GM20431 (cell line): ENCODE measurements around the gene EDNRA.
"Not testable (repeated sequence)": the region's sequence is repeated elsewhere in the genome, so short reads cannot be mapped to it uniquely, and the experiment has no call there.

Experiments used
- in situ Hi-C: fragments of 300-500 bp; cut with MseI, MboI; formaldehyde crosslinking; loops from one replicate; pipeline ENCODE4 v1.15.0; 2020; ENCODE audit warnings: low sequenced_read_pairs; ENCODE audit not compliant: unreplicated experiment

EDNRA gene

DNA sequence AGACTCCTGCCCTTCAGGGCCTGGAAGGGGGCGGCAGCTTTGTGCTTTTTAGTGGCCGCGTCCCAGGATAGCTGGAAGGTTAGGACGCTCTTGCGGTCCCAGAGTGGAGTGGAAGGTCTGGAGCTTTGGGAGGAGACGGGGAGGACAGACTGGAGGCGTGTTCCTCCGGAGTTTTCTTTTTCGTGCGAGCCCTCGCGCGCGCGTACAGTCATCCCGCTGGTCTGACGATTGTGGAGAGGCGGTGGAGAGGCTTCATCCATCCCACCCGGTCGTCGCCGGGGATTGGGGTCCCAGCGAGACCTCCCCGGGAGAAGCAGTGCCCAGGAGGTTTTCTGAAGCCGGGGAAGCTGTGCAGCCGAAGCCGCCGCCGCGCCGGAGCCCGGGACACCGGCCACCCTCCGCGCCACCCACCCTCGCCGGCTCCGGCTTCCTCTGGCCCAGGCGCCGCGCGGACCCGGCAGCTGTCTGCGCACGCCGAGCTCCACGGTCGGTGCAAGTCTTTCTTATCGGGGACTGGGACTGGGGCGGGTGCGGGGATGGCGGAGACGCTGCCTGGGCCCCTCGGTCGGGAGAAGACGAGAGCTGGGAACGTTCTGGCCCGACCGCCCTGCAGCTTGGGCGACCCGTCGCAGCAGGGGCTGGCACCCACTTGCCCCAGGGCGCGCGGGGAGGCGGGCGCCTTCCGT lies at the start of gene EDNRA:
Gene EDNRA (plus strand): TSS at position 207 of the 686 bp plus-strand sequence. CDS start 4,585 bp downstream, outside the sequence.
- in situ Hi-C loops = no loop called here

DNA sequence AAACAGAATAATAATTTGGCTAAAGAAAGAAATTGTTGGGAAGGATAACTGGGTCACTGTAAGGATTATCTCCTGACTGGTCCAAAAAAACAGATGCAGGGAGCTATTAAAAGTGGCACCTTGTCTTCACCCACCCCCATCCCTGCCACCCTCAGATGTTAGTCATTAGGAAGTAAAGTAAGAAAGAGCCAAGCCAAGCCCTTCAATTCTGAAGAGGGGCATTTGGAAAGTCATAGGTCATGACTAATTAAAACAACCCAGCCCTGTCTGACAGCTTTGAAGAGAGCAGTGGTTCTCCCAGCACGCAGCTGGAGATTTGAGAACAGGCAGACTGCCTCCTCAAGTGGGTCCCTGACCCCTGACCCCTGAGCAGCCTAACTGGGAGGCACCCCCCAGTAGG lies 46.5 kb upstream of the EDNRA start:
- in situ Hi-C loops = not testable (repeated sequence)

DNA sequence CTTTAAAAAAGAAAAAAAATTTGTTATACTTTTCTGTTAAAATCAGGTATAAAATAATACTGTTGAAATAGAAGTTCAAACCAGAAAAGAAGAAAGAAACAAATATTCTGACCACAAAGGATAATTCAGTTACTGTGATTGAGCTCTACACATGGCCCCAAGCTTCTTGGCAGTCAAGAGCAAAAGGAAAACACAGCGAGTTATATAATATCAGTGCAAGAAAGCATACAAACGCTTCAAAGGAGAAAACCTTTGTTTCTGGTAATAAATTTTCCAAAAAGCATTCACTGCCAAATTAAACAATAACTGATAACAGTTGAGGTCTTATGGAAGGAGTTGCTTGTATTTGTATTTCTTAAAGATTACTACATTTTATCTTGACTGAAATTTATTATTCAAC lies 40.5 kb upstream of the EDNRA start:
- in situ Hi-C loops = no loop called here

DNA sequence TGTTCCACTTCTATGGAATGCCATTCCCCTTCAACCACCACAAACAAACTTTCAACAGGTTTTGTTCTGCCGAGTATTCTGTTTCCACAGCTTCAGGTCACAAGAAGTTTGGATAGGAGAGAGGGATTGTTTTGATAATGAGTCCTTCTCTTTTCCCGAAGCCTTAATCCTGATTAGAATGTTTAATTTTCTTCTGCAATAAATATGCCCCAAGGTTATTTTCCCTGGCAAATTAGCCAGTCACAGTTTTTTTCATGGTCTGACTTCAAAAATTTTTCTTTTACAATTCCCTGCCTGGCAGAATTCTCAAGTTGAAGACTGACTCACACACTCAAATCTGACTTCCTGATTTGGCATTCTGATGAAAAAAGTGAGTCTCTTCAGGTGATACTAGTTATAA lies 33.1 kb upstream of the EDNRA start:
- in situ Hi-C loops = no loop called here

DNA sequence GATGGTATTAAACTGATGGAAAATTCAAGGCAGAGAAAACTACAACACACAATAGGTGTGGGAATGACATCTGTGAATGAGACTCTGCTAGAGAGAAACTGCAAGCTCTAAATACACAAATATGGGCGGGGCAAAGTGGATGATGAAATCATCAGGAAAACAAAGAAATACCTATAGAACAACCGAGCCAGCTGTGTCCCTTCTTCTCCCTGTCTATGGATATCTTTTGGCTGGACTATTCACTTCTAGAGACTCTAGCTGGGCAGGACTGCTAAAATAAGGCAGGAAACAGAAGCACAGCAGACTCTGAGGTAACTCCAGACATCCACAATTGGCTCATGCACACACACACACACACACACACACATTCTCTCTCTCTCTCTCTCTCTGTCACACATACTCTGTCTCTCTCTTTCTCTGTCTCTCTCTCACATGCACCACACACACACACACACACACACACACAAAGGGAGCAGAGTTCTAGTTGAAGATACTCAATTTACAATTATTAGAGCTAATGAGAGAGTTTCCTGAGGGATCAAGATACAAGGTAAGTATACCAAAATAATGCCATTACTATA lies 27.2 kb upstream of the EDNRA start:
- in situ Hi-C loops = no loop called here

DNA sequence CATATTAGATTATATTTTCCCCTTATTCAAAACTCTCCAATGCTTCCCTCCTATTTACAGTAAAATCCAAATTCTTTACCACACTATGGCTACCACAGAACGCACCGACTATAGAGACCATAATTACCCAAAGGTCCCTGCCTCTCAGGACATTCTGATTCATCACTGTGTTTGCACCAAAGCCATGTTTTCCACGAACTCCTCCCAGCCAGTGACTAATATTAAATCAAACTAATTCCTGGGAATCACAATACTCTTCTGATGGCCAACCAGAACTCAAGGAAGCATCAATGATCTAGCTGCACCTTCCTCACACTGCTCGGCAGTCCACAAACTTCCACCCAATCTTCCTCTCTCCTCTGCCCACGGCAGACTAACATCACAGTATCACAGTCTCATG lies 24.2 kb upstream of the EDNRA start:
- in situ Hi-C loops = no loop called here

DNA sequence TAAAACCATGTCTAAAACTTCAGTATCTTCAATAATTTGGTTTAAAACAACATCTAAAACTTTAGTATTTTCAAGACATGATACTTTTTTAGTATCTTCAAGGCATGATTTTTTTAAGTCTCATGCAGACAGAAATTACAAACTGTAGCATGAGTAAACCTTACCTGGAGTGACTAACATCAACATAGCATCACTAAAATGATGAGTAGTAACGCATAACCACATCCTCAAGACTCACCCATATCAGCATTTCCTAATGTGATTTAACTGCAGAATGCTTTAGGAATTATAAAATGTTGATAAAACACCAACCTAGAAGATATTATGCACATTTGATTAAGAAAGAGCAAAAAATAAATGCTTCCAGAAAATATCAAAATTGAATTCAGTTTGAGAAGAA lies 19.7 kb upstream of the EDNRA start:
- in situ Hi-C loops = no loop called here

DNA sequence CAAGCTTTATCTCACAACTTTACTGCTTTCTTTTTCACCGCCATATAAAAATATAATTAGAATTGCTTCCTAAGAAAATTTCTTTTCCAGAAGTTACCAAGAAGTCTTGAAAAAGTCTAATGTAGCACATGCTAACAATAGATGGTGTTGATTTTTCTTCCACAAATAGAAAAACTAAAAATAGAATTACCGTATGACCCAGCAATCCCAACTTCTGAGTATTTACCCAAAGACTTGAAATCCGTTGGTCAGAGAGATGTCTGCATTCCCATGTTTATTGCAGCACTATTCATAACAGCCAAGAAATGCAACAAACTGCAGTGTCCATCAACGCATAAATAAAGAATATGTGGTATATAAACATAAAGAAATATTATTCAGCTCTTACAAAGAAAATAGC lies 17.8 kb upstream of the EDNRA start:
- in situ Hi-C loops = no loop called here

DNA sequence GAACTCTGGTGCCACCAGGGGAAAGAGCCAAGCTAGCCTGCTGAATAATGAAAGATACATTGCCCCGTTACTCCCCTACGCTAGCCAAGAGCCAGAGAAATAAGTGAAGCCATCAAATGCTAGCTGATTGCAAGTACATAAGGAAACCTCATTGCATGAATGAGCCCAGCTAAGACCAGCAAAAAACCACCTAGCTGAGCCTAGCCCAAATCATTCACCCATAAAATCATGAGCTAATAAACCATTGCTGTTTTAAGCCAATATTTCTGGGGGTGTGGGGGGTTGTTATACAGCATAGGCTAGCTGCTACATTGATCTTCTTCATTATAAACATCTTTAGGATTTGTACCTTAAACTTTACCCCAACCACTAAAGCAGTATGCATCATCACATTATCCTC lies 15.4 kb upstream of the EDNRA start:
- in situ Hi-C loops = no loop called here

DNA sequence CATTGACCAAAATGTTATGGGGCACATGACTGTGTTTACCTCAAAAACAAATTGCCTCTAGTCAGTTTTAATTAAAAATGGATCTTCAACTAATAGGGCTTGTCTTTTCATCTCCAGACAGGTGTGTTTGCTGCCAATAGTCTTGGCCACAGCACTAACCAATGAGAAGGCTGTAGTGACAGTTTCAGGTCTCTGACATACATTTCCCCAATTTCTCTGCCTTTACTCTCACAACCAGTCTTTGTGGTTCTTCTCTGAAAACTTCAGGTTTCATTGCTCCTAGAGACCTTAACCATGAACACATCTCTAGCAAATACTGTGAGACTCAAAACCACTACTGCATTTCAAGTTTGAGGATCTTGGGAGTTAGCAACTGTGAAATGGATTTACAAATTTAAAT lies 3.5 kb upstream of the EDNRA start:
- in situ Hi-C loops = no loop called here

DNA sequence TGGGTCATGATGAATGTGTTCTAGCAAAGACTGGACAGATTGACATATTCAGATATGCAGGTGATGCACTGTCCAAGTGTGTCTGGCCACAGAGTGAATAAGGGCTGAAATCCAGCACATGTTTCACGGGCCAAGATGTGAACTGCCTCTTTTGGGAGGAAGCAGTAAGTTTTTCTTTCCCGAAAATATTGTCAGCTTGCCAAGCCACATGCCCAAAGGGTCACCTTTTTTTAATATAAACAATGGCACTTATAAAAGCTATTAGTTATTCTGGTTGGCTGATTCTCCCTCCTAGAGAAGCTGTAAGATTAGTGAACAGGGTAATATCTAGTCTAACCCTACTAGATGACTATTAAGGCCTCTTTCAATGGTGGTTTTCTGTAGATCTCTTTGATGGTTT lies 1.5 kb upstream of the EDNRA start:
- in situ Hi-C loops = no loop called here

DNA sequence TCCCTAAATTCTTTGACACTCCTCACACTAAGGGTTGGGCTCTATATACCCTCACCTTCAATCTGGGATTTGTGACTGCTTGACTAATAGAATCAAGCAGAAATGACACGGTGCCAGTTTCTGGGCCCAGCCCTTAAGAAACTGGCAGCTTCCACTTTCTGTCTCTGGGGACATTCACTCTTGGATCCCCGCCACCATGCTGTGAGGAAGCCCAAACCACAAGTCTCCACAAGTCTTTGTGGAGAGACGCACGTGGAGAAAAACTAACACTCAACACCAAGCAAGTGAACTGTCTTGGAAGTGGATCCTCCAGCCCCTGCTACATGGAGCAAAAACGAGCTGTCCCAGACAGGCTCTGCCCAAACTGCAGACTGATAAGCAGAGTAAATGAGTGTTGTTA lies 1.1 kb upstream of the EDNRA start:
- in situ Hi-C loops = no loop called here

DNA sequence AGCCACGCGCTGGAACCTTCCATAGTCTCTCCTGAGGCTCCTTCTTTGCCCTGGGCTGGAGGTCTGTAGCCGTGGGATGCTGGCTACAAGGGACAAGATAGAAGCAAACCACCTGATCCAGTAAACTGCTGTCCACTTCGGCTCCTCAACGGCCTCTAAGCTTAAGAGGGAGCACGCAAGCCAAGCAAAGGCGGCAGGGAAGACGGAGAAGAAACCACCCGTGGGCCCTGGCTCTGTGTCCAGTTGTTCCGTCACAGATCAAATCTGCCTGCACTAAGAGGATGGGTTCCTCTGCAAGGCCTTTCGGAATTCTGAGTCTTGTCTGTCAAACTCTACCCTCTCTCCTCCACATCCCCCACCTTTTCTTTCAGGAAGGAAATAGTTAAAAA lies 401 bp upstream of the EDNRA start:
- in situ Hi-C loops = no loop called here

DNA sequence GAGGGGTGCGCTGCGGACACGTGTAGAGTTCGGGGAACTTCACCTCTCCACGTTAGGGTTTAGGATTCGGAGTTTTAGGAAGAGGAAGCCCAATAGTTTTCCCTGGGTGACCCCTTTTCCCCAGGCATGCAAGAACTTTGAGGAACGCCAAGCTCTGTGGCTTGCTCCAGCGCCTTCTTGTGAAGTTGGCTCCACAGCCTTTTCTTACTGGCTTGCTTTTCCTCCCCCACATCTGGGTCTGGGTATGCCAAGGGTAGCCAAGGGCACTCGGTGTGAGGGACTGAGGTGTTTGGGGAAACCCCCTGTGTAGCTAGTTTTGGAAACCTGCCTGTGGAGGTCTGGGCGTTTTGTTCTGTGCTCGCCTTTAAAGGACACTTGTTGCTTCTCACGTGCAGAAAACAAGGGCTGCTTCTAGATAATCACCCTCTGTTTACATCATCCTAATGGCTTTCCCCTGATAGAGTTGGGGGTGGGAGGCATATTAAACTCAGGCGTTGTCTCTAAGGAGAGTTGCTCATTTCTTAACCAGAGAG lies 746 bp downstream of the EDNRA start:
- in situ Hi-C loops = no loop called here

DNA sequence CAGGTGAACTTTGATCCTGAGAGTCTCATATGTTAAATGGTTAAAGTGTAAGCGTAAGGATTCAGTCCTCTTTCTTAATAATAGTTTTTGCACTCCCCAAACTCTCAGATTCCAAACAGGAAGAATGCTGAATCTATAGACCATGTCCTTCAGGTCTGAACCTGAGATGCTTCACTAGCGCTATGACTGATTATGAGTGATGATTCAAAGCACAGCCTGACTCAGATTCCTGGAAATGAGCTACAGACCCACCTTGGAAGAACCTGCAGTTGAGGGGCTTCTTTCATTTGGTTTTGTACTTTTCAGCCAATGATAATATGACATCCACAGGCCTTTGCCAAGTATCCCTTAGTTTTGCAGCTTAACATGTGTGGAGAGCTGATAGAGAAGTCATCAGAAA lies 1.4 kb downstream of the EDNRA start:
- in situ Hi-C loops = no loop called here

DNA sequence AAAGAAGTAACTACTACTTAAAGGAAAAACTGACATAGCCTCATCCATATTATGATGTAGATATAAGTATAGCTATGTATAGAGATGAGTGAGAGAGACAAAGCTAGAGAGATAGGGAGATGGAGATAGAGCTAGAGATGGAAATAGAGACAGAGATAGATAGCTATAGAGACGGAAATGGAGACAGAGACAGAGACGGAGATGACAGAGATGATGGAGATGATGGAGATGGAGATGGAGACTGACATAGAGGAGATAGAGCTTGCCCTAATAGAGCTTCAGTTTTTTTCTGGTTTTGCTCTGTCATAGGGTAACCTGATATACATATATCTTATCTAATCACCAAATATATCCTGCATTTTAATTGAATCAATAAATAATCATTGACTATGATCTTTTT lies 4.3 kb downstream of the EDNRA start:
- in situ Hi-C loops = no loop called here

DNA sequence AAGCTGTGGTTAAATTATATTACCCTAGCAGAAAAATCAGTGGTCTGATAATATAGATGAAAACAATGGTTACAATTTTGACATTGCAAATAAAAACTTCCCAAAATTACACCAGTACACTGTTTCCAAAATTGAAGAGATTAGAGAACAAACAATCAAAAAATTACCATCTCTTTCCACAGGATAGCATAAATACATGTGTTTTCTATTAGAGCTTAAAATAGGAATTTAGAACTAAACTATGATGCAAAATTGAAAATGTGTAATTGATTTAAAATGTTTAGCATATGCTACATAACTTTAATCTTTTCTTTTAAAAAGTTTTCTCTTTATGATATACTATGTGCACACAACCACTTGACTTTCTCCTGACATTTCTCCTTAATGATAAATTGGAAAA lies 6.7 kb downstream of the EDNRA start:
- in situ Hi-C loops = no loop called here

DNA sequence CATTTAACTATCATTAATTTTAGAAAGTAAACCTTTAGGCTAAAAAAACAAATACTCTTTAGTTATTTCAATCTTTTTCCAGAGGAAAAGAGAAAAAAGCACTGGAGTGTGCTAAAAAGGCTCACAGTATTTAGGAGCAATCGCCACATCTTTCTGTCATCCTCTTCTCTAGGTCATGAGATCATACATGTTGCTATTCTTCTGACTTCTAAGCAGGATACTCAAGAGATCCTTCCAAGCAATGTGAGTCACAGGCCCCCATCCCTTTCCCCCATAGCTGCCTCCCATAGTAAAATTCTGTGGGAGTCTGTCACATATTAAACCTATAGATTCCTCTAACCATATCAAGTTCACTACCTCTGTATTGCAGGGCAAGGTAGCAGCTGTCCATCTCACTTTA lies 7.7 kb downstream of the EDNRA start:
- in situ Hi-C loops = no loop called here

DNA sequence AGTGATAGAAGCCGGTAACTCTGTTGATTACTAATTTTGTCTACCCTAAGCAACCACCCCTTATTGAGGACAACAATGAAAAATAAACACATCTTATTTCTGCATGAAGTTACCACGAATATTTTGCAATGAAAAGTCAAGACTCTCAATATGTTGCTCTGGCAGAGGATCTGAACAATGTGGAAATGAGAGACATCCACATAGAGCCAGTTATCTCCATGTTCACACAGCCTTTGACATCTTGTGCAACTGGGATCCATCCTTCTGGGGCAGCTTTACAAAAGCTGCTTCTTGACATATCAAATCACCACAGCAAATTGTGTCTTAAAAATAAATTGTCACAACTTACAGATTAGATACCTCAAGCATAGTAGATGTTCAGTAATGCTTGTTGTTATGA lies 10.2 kb downstream of the EDNRA start:
- in situ Hi-C loops = no loop called here

DNA sequence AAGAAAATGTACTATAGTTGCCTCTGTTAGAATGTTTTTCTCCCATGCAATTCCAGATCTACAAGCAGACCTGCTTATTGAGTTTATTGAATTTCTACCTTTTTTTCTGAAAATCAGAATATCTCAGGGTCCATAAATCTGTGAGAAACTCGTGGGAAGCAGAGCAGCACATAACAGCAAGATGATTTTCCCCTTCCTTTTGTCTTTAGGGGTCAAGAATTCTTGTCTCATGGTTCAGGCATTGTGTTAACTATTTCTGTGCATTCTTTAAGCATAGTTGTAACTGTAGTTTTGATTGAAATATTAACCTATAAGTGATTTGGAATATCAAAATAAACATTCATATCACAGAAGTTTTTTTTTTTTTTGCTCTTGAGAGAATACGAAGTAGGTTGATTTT lies 11.4 kb downstream of the EDNRA start:
- in situ Hi-C loops = no loop called here

DNA sequence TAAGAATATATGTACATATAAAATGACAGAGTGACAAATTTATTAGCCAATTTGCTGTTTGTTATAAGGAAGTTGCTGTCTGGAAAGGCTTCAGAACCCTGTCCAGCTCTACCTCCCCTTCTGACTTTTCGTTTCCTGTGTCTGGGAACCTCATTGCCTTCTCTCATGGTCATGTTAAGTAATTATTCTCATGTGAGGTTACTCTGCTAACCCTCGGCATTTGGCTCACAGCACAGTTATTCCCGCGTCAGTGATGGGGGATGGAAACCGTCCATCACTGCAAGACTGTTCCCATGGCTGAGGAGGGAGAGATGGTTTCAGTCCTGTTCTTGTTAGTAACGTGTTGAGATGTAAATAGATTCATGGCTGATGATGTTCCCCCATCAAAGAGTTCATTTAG lies 11.9 kb downstream of the EDNRA start:
- in situ Hi-C loops = no loop called here

DNA sequence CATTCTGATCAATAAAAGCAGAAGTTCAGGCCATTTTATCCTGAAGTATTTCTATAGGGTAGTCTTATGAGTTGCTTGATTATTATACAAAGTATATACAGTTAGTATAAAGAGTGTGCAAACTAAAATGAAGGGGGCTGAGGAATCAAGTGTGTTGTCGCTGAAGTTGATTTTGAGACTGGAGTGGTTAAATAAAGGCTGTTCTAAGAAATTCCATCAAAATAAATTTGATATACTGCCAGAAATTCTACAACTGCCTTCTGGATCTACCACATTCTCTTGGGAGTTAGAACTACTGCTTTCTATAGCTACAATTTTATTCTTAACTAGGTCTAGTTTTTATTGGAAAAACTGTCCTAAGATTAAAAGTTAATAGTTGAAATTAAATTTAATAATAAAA lies 12.4 kb downstream of the EDNRA start:
- in situ Hi-C loops = no loop called here
